HL-60/S4 (cell line): ENCODE results near the gene NPIPB2.
"Not testable (repeated sequence)": the region's sequence is repeated elsewhere in the genome, so short reads cannot be mapped to it uniquely, and the experiment has no call there.

Experiments
- in situ Hi-C: fragments of 300-500 bp; cut with MboI; formaldehyde crosslinking; loops from 2 replicates; pipeline ENCODE4 v1.14.3; 2022; ENCODE audit warnings: low sequenced_read_pairs

Gene NPIPB2

GRCh38 chr16:11962457-11962856 is 20.6 kb upstream of the NPIPB2 start:
- in situ Hi-C loops, result not testable (repeated sequence)

DNA sequence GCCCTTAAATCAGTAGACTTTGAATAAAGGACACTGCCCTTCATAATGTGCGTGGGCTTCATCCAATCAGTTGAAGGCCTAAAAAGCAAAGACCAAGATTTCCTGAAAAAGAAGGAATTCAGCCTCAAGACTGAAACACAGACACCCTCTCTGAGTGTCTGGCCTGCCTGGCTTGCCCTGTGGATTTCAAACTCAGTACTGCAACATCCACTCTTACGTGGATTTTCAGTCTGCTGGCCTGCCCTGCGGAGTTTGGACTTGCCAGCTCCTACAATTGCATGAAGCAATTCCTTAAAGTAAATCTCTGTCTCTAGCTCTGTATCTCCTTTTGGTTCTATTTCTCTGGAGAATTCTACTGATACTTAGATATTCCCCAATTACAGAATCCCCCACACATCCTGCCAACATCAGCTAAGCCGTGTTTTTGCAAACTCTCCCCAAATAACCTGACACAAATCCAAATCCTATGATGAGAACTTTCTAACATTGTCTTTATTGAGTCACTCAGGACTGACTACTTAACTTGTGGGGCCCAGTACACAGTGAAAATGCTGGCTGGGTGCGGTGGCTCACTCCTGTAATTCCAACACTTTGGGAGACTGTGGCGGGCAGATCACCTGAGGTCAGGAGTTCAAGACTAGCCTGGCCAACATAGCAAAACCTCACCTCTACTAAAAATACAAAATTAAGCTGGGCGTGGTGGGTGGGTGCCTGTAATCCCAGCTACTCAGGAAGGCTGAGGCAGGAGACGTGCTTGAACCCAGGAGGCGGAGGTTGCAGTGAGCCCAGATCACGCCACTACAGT is 15.9 kb upstream of the NPIPB2 start:
- in situ Hi-C loops, result no loop called here

DNA sequence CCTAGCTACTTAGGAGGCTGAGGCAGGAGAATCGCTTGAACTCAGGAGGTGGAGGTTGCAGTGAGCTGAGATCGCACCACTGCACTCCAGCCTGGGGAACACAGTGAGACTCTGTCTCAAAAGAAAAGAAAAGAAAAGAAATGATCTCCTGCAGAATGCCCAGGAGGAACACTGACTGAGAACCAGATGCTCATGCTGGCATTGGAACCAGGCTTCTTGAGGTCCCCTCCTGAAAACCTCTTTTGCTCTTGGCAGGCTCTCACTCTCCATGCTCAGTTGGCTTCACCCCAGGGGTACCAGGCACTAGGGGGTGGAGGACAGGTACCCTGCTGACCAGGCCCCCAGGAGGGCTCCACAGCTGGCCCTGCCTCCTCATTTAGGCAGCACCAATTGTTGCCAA is 14.7 kb upstream of the NPIPB2 start:
- in situ Hi-C loops, result no loop called here

DNA sequence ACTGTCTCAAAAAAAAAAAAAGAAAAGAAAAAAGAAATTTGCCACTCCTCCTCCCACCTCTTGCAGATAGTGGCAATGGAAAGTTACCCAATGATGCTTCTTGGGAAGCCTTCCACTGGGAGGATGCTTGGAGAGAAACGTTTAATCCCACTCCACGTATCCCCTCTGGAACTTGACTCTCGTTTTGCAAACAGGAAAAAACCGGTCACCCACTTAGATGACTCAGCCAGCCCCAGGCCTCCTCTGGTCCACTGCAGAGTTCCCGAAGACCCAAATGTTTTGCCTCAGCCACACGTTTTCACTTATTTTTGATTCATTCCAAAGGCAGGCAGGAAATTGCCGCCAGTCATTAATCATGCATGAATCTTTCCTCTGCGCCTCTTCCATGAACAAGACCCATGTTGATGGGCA is 13.9 kb upstream of the NPIPB2 start:
- in situ Hi-C loops, result no loop called here

GRCh38 chr16:11953576-11953975 is 11.7 kb upstream of the NPIPB2 start:
- in situ Hi-C loops, result not testable (repeated sequence)

- in situ Hi-C loops, result no loop called here
Measured at GRCh38 chr16:11950388-11950787, 8.5 kb upstream of the NPIPB2 start.

DNA sequence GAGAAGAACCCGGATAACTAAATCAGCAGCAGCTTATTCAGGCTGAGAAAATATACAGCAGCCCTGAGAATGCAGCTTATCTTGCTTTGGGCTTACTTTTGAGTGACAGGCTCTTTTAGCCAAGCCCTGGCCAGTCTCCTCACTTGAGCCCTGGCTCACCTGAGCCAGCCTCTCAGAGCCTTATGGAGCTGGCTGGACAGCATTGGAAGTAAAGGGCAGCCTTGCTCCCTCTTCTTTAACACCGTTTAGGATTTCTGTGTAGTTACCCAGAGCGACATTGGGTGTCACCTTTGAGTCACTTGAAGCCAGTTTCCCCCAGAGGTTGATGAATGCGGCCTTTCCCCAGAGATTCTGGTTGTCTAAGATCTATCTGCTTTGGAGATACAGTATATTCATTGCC is 7.7 kb upstream of the NPIPB2 start:
- in situ Hi-C loops, result no loop called here

- in situ Hi-C loops, result no loop called here
Measured at GRCh38 chr16:11948819-11949218, 7.0 kb upstream of the NPIPB2 start.

GRCh38 chr16:11946433-11946832 is 4.6 kb upstream of the NPIPB2 start:
- in situ Hi-C loops, result no loop called here

DNA sequence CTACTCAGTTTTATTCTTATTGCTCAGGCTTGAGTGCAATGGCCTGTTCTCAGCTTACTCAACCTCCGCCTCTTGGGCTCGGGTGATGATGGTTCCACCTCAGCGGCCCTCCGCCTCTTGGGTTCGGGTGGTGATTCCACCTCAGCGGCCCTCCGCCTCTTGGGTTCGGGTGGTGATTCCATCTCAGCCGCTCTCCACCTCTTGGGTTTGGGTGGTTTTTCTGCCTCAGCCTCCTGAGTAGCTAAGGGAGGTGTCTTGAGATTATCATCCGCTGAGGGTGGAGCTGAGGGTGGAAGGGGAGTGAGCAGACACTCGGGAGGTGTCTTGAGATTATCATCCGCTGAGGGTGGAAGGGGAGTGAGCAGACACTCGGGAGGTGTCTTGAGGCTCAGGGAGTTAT is 14.5 kb downstream of the NPIPB2 start:
- in situ Hi-C loops, result not testable (repeated sequence)

GRCh38 chr16:11924046-11924445 is 17.8 kb downstream of the NPIPB2 start:
- in situ Hi-C loops, result not testable (repeated sequence)

DNA sequence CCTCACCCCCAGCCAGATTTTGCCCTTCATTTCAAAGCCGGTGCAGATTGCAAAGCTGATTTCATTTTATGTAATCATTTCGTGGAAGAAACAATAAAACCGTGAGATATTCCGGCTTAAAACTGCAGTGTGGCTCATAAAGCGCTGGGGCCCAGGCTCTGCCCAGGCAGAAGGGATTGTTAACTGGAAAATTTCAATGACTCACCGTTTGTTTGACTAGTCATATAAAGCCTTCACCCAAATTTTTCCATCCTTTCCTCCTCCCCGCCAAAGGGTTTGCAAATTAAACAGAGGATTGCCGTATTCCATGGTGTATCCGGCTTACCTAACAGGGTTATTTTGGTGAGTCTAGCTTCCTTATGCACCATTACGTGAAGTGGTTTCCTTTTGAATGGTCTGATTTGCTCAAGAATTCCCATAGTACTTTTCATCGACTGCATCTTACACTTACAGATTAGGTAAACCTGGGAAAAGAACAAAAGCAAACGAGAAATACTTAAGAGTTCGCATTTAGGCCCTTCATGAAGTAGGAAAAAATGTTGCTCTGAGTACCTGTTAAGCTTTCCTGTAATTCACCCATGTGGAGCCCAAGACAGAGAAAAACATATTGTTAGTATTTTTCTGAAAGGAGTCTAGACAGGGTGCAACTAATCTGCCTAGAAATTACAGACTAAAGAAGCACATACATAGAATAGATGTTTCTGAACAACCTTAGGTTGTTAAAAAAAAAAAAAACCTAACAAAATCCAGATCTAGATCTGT is 25.1 kb downstream of the NPIPB2 start:
- in situ Hi-C loops, result no loop called here

GRCh38 chr16:11915644-11916523 is 26.0 kb downstream of the NPIPB2 start, which contains the start of gene GSPT1:
Gene GSPT1, minus strand, starts transcription at chr16:11915956. Its CDS starts 236 bp downstream, at chr16:11915720.
- in situ Hi-C loops, result no loop called here

- in situ Hi-C loops, result no loop called here
Measured at GRCh38 chr16:11915114-11915643, 26.7 kb downstream of the NPIPB2 start.

DNA sequence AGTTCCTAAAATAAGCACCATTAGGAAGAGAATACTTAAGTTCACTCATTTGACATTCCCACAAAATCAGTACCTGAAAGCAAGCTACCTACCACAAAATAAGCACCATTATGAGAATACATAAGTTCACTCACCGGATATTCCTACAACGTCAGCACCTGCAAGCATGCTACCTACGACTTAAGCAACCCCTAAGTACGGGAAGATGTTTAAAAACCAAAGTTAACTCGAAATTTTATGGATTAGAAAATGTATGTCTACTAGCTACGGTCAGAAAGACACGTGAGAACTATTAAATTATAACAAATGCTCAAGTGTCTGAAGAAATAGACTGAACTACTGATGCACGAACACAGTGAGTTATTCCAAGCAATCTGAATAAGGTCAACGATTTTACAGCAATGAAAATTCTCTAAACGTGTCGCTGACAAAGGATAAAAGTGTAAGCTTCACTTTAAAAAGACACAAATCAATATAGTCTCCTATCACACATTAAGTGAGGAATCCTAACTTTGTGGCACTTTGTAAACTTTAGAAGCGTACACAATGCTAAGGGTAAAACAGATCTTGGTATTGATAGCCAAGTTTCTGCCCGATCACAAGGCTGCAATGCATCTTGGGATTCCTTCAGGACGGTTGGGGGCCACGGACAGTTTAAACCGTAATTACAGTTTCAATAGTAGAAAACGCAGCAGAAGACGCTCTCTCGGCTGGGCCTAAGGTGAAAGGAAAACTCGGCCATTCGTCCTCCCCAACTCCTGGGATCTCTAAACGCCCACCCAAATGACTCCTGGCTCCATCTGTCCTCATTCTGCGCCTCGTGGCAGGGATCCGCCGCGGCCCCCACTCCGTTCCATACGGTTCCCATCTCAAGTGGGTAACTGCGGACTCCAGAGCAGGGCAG is 27.4 kb downstream of the NPIPB2 start:
- in situ Hi-C loops, result no loop called here

DNA sequence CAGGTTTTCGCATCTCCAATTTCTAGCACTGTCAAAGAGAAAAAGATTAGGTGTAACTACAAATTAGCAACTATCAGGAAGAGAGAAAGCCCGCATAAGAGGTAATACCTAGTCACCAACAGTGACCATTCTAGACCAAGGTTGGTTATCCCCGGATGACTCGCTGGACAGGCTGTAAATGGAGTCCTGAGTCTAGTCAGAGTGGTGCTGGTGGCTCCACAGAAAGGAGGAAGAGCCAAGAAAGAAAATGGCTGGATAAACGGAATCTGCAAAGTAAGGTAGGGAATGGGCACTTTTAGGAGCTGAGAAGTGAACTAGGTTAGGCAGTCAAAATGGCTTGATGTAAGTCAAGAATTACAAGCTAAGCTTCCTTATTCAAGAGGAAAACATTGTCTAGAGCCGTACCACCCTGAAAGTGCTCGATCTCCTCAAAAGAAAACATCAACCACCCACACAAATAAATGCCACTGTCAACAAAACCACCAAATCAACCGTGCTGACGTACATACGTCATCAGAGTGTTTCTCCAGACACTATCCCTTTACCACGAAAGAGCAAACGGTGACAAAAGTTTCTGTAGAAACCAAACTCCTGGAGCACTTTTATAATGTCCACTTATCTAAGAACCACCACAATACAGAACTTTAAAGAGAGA is 28.3 kb downstream of the NPIPB2 start:
- in situ Hi-C loops, result no loop called here

DNA sequence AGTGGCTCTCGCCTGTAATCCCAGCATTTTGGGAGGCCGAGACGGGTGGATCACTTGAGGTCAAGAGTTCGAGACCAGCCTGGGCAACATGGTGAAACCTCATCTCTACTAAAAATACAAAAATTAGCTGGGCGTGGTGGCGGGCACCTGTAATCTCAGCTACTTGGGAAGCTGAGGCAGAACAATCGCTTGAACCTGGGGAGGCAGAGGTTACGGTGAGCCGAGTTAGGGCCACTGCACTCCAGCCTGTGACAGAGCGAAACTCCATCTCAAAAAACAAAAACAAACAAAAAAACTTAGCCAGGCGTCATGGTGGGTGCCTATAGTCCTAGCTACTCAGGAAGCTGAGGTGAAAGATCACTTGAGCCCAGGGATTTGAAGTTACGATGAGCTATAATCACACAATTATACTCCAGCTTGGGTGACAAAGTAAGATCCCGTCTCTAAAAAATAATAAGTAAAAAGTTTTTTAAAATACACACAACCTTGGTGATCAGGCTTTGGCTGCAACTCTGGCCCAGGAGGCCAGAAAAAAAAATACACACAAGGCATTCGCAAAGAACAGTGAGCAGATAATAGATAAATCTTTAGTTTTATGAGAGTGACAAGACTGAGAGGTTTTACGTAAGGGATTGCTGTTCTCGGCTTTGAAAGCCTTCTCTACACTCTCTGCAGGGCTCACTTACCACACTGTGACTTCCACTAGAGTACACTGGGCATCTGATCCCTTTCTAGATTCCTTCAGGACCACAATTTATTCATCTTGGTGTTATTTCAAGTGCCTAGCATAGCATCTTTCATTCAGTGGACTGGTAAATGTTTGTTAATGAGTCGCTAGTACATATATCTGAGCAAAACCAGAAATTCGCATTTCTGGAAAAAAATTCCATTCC is 31.9 kb downstream of the NPIPB2 start:
- in situ Hi-C loops, result no loop called here
